ENCODE data around the gene YKT6.
A peak's percentile ranks its signal among the peaks of the same experiment; 100 is the strongest.

DNA sequence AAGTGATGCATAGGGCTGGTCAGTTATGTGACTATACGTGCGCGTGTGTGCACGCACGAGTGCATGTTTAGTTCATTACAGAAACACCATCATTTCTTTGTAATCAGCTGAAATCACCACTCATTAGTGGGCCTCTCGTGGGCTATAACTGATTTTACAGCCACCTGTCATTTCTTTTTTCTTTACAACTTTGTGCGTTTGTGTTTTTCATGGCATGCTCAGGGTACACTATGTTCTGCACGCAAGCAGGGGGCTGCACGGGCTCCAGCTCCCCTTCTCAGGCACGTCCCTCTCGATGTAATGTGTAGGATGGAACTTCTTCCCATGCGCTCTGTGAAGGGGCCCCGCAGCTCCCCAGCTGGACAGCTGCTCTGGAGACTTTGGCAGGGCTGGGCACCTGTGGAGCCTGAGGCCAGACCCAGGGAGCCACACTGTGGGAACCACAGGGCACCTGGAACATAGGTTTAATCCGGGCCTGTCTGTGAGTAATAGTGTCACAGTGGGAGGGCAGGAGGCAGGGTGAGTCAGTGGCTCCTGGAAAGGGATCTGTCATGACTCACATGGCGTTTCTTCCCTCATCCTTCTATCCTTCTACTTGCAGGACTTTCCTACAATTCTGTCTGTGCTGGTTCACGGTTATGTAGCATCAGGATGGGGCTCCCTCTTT lies 16.4 kb upstream of the YKT6 start:
- TF ChIP-seq CEBPB (IDR thresholded peaks at IDR 0.05) (no peak; the same call in 1 of the 2 replicates), RAD21 (IDR thresholded peaks at IDR 0.05; ENCODE audit: low read depth) (peak; percentile 30; the same call in 1 of the 2 replicates), TAF1 (IDR thresholded peaks at IDR 0.05; ENCODE audit: low read depth) (no peak), ZBTB7A (IDR thresholded peaks at IDR 0.05; ENCODE audit: low read depth) (0 out of 2 replicates have a peak, but pooled peaks have one; percentile 66), EP300 (IDR thresholded peaks at IDR 0.05; ENCODE audit: borderline replicate concordance) (peak; percentile 94), TCF12 (IDR thresholded peaks at IDR 0.05; ENCODE audit: low read depth) (peak; percentile 99)
- TF ChIP-seq, protein P1, sequence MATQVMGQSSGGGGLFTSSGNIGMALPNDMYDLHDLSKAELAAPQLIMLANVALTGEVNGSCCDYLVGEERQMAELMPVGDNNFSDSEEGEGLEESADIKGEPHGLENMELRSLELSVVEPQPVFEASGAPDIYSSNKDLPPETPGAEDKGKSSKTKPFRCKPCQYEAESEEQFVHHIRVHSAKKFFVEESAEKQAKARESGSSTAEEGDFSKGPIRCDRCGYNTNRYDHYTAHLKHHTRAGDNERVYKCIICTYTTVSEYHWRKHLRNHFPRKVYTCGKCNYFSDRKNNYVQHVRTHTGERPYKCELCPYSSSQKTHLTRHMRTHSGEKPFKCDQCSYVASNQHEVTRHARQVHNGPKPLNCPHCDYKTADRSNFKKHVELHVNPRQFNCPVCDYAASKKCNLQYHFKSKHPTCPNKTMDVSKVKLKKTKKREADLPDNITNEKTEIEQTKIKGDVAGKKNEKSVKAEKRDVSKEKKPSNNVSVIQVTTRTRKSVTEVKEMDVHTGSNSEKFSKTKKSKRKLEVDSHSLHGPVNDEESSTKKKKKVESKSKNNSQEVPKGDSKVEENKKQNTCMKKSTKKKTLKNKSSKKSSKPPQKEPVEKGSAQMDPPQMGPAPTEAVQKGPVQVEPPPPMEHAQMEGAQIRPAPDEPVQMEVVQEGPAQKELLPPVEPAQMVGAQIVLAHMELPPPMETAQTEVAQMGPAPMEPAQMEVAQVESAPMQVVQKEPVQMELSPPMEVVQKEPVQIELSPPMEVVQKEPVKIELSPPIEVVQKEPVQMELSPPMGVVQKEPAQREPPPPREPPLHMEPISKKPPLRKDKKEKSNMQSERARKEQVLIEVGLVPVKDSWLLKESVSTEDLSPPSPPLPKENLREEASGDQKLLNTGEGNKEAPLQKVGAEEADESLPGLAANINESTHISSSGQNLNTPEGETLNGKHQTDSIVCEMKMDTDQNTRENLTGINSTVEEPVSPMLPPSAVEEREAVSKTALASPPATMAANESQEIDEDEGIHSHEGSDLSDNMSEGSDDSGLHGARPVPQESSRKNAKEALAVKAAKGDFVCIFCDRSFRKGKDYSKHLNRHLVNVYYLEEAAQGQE (IDR thresholded peaks at IDR 0.05; ENCODE audit: low read depth): peak; percentile 60

Data from Ishikawa (cell line).